WI38 (cell line): ENCODE data around the gene BHMT2.

ENCODE experiments used
- H3K4me3 ChIP-seq: 2 replicates; pipeline ENCODE4 v1.5.1; 2011; ENCODE audit warnings: low read depth, mild to moderate bottlenecking, control low read depth, low read length
- CTCF ChIP-seq: IDR thresholded peaks from 2 replicates; pipeline ENCODE4 v1.5.1; 2012; ENCODE audit warnings: low read depth, mild to moderate bottlenecking, control low read depth, low read length

Gene BHMT2

GRCh38 chr5:79042188-79042587 lies 27.4 kb upstream of the BHMT2 start:
- no peak for TF ChIP-seq CTCF
- H3K4me3 ChIP-seq = no peak overlapping the region

GRCh38 chr5:79047199-79047598 lies 22.4 kb upstream of the BHMT2 start:
- H3K4me3 ChIP-seq = no peak overlapping the region
- TF ChIP-seq CTCF = no peak

GRCh38 chr5:79048437-79048836 lies 21.1 kb upstream of the BHMT2 start:
- no peak for TF ChIP-seq CTCF
- H3K4me3 ChIP-seq = no peak overlapping the region

- H3K4me3 ChIP-seq = no peak overlapping the region
- TF ChIP-seq CTCF = no peak
Measured at GRCh38 chr5:79050498-79050897, 19.1 kb upstream of the BHMT2 start.

- no peak overlapping the region for H3K4me3 ChIP-seq
- no peak for TF ChIP-seq CTCF
Measured at GRCh38 chr5:79053321-79053720, 16.2 kb upstream of the BHMT2 start.

GRCh38 chr5:79055017-79055416 lies 14.6 kb upstream of the BHMT2 start:
- no peak overlapping the region for H3K4me3 ChIP-seq
- no peak for TF ChIP-seq CTCF

GRCh38 chr5:79056847-79057246 lies 12.7 kb upstream of the BHMT2 start:
- no peak overlapping the region for H3K4me3 ChIP-seq
- no peak for TF ChIP-seq CTCF
